GM23338 (cell line): ENCODE data around the gene SORCS3. TPM values are rescaled to one million over a fixed set of nuclear protein-coding genes. Genes with fewer than 3 reads are reported as not detected.

Experiments
- ATAC-seq: fragments of 200-7000 bp; cut with Tn5 transposase; 3 replicates; pipeline ENCODE4 v1.9.1; 2020
- DNase-seq: peaks from one replicate; pipeline ENCODE4 v3.0.0-alpha.2; 2015; ENCODE audit warnings: low spot score
- H2AFZ ChIP-seq: fragments of 200-600 bp; sonication (generic); 2 replicates; pipeline ENCODE4 v1.8.0; 2016; ENCODE audit warnings: antibody characterized with exemption, mild to moderate bottlenecking, moderate library complexity
- H3F3A ChIP-seq: fragments of 200-600 bp; sonication (generic); replicated peaks from 2 replicates; pipeline ENCODE4 v1.8.0; 2017; ENCODE audit warnings: antibody characterized with exemption, mixed run types, low read depth
- H3K27ac ChIP-seq: fragments of 200-600 bp; sonication (generic); 2 replicates; pipeline ENCODE4 v1.6.1; 2016; ENCODE audit warnings: low read depth
- H3K27me3 ChIP-seq: fragments of 200-600 bp; sonication (generic); 2 replicates; pipeline ENCODE4 v1.8.0; 2016; ENCODE audit warnings: mild to moderate bottlenecking, mixed run types, moderate library complexity; ENCODE audit not compliant: insufficient read depth
- H3K36me3 ChIP-seq: fragments of 200-600 bp; sonication (generic); 2 replicates; pipeline ENCODE4 v1.8.0; 2016; ENCODE audit warnings: mild to moderate bottlenecking; ENCODE audit not compliant: insufficient read depth
- H3K4me1 ChIP-seq: fragments of 200-600 bp; sonication (generic); 2 replicates; pipeline ENCODE4 v1.8.0; 2016; ENCODE audit warnings: mild to moderate bottlenecking, moderate library complexity; ENCODE audit not compliant: insufficient read depth
- H3K4me2 ChIP-seq: fragments of 200-600 bp; sonication (generic); 2 replicates; pipeline ENCODE4 v1.7.1; 2017; ENCODE audit warnings: mixed run types
- H3K4me3 ChIP-seq: fragments of 200-600 bp; sonication (generic); 2 replicates; pipeline ENCODE4 v1.6.1; 2016; ENCODE audit warnings: mixed run types
- H3K79me2 ChIP-seq: fragments of 200-600 bp; sonication (generic); replicated peaks from 2 replicates; pipeline ENCODE4 v1.8.0; 2017; ENCODE audit warnings: mild to moderate bottlenecking; ENCODE audit not compliant: insufficient read depth
- H3K9me2 ChIP-seq: fragments of 200-600 bp; sonication (generic); 2 replicates; pipeline ENCODE4 v1.8.0; 2017; ENCODE audit not compliant: insufficient read depth
- H4K20me1 ChIP-seq: fragments of 200-600 bp; sonication (generic); replicated peaks from 2 replicates; pipeline ENCODE4 v1.8.0; 2017; ENCODE audit warnings: mild to moderate bottlenecking; ENCODE audit not compliant: insufficient read depth
- H3K27ac Mint-ChIP-seq: 2 replicates; pipeline ENCODE4 v1.8.0; 2020; ENCODE audit warnings: inconsistent platforms, mild to moderate bottlenecking, moderate library complexity, mixed read lengths
- H3K27me3 Mint-ChIP-seq: 3 replicates; pipeline ENCODE4 v1.8.0; 2022; ENCODE audit warnings: low read depth, mild to moderate bottlenecking, moderate library complexity, mixed read lengths, inconsistent platforms; ENCODE audit not compliant: insufficient read depth, poor library complexity
- H3K36me3 Mint-ChIP-seq: 3 replicates; pipeline ENCODE4 v1.8.0; 2021; ENCODE audit warnings: low read depth, mild to moderate bottlenecking, inconsistent platforms, moderate library complexity, mixed read lengths
- H3K4me1 Mint-ChIP-seq: 3 replicates; pipeline ENCODE4 v1.8.0; 2020; ENCODE audit warnings: mild to moderate bottlenecking, inconsistent platforms, mixed read lengths
- H3K4me3 Mint-ChIP-seq: 3 replicates; pipeline ENCODE4 v1.8.0; 2021; ENCODE audit warnings: moderate library complexity, mild to moderate bottlenecking, inconsistent platforms, mixed read lengths
- H3K9me3 Mint-ChIP-seq: 3 replicates; pipeline ENCODE4 v1.8.0; 2020; ENCODE audit warnings: moderate library complexity, mild to moderate bottlenecking, inconsistent platforms, mixed read lengths
- CREB1 ChIP-seq: fragments of 250-450 bp; sonication (Bioruptor Pico); IDR thresholded peaks from 2 replicates; pipeline ENCODE4 v1.5.0; 2020; ENCODE audit warnings: low read depth, mild to moderate bottlenecking, moderate library complexity
- CTCF ChIP-seq, 2 experiments: fragments of 200-600 bp in 1 of 2; sonication (generic) in 1 of 2; conservative IDR thresholded peaks; 2 replicates each; pipeline versions ENCODE4 v1.5.1 to v1.6.1; 2016 to 2017; ENCODE audit warnings: antibody characterized with exemption in 2 of 2, low read depth in 2 of 2, mild to moderate bottlenecking in 2 of 2, moderate library complexity in 1 of 2
- ETS1 ChIP-seq: IDR thresholded peaks from 2 replicates; pipeline ENCODE4 v1.6.1; 2016; ENCODE audit warnings: antibody characterized with exemption
- EZH2 ChIP-seq: fragments of 200-600 bp; sonication (generic); IDR thresholded peaks from one replicate; pipeline ENCODE4 v1.8.0; 2017; ENCODE audit warnings: antibody characterized with exemption, mild to moderate bottlenecking, low read depth; ENCODE audit not compliant: unreplicated experiment
- EZH2phosphoT487 ChIP-seq: fragments of 200-600 bp; sonication (generic); IDR thresholded peaks from one replicate; pipeline ENCODE4 v1.8.1; 2018; ENCODE audit warnings: antibody characterized with exemption; ENCODE audit not compliant: unreplicated experiment
- POLR2AphosphoS5 ChIP-seq: IDR thresholded peaks from 2 replicates; pipeline ENCODE4 v1.6.1; 2016; ENCODE audit warnings: antibody characterized with exemption, low read depth
- ZNF462 ChIP-seq: fragments of 250-450 bp; sonication (Bioruptor Pico); IDR thresholded peaks from 2 replicates; pipeline ENCODE4 v1.5.0; 2020; ENCODE audit warnings: mild to moderate bottlenecking, moderate library complexity
- polyA plus RNA-seq: library from polyadenylated mRNA; unstranded; fragments of >200 nt; fragmentation: Nextera tagmentation; extraction: Ambion mirVana; gene quantifications from 2 replicates; pipeline ENCODE4 v1.2.1, GENCODE V29; 2016
- total RNA-seq: library from RNA; depleted of rRNA; stranded (reverse); fragments of >200 nt; shearing (Covaris generic); gene quantifications from 2 replicates; pipeline ENCODE4 v1.2.3, GENCODE V29; 2014

SORCS3 gene
- total and polyA plus RNA-seq, 2 experiments from 2014 or later = 0.37 to 1.4 TPM

GRCh38 chr10:105139363-105139896 lies 498.3 kb downstream of the SORCS3 start:
- Histone ChIP-seq H3K4me2 (no peak overlapping the region), H3K79me2 (no peaks in the 10 kb centered on the region), H3K4me1 (no peaks in the 10 kb centered on the region), H3K27ac (no peak overlapping the region), H2AFZ (no peak overlapping the region), H3K4me3 (no peak overlapping the region), H3K27me3 (no peaks in the 10 kb centered on the region), H3F3A (no peaks in the 10 kb centered on the region), H4K20me1 (no peaks in the 10 kb centered on the region), H3K9me2 (peaks cover 6% of the 10 kb centered on the region; the same call in 1 of the 2 replicates), H3K36me3 (no peaks in the 10 kb centered on the region)
- Mint-ChIP-seq H3K36me3 (no peaks in the 10 kb centered on the region), H3K4me1 (no peaks in the 10 kb centered on the region), H3K9me3 (no peaks in the 10 kb centered on the region), H3K27ac (no peak overlapping the region), H3K27me3 (no peaks in the 10 kb centered on the region), H3K4me3 (no peak overlapping the region)
- DNase-seq = no peak
- no peak for ATAC-seq
- TF ChIP-seq ZNF462 (CRISPR knock-in tag) (no peak), CTCF (conservative IDR thresholded peaks at IDR 0.05; ENCODE audit: low read depth in 2 of 2) (no peak), EZH2phosphoT487 (no peak), ETS1 (no peak), POLR2AphosphoS5 (no peak), EZH2 (no peak), CREB1 (CRISPR knock-in tag) (no peak)
